GM19193 (cell line): ENCODE measurements around the gene TANGO2.

ENCODE experiments used
- POLR2A ChIP-seq: IDR thresholded peaks from 4 replicates; pipeline ENCODE4 v1.6.1; 2011; ENCODE audit not compliant: insufficient read depth, insufficient read length; ENCODE audit errors: extremely low read depth

TANGO2 gene

GRCh38 chr22:20089226-20089976 is 68.5 kb downstream of the TANGO2 start:
- no peak for TF ChIP-seq POLR2A

- no peak for TF ChIP-seq POLR2A
Observed at GRCh38 chr22:20089977-20090729, 69.2 kb downstream of the TANGO2 start.

GRCh38 chr22:20090730-20091240 is 69.9 kb downstream of the TANGO2 start:
- TF ChIP-seq POLR2A, result no peak

GRCh38 chr22:20091690-20092476 is 71.0 kb downstream of the TANGO2 start:
- no peak for TF ChIP-seq POLR2A

GRCh38 chr22:20092477-20092854 is 71.6 kb downstream of the TANGO2 start:
- no peak for TF ChIP-seq POLR2A

- TF ChIP-seq POLR2A, result no peak
Observed at GRCh38 chr22:20093418-20094196, 72.7 kb downstream of the TANGO2 start.

- no peak for TF ChIP-seq POLR2A
Observed at GRCh38 chr22:20094197-20094807, 73.4 kb downstream of the TANGO2 start.

- no peak for TF ChIP-seq POLR2A
Observed at GRCh38 chr22:20095521-20095920, 74.6 kb downstream of the TANGO2 start.

- TF ChIP-seq POLR2A, result no peak
Observed at GRCh38 chr22:20096574-20097420, 75.9 kb downstream of the TANGO2 start.

GRCh38 chr22:20099099-20099711 is 78.3 kb downstream of the TANGO2 start:
- TF ChIP-seq POLR2A, result no peak

- TF ChIP-seq POLR2A, result no peak
Observed at GRCh38 chr22:20101638-20102037, 80.7 kb downstream of the TANGO2 start.

- no peak for TF ChIP-seq POLR2A
Observed at GRCh38 chr22:20102203-20102780, 81.4 kb downstream of the TANGO2 start.
